ENCODE results near the gene AUH.
"Not testable (repeated sequence)": the region's sequence is repeated elsewhere in the genome, so short reads cannot be mapped to it uniquely, and the experiment has no call there.

AUH gene

GRCh38 chr9:91199739-91200497 is 161.8 kb downstream of the AUH start:
- Histone ChIP-seq H3K27ac (no peak overlapping the region), H3K9ac (no peak overlapping the region), H4K20me1 (no peaks in the 10 kb centered on the region), H3K36me3 (peaks cover 4% of the 10 kb centered on the region; the same call in 1 of the 2 replicates), H3K4me1 (peaks cover 15% of the 10 kb centered on the region), H3K9me3 (peaks cover 36% of the 10 kb centered on the region), H3K4me2 (no peak overlapping the region), H3K4me3 (no peak overlapping the region), H3K27me3 (no peaks in the 10 kb centered on the region)
- no peak for TF ChIP-seq Cebpa-rat (IDR thresholded peaks at IDR 0.05)

GRCh38 chr9:91198881-91199280 is 162.8 kb downstream of the AUH start:
- H3K27me3 ChIP-seq, H3K4me3 ChIP-seq, H3K27ac ChIP-seq, H4K20me1 ChIP-seq, H3K36me3 ChIP-seq, H3K4me2 ChIP-seq, H3K9ac ChIP-seq: not testable (repeated sequence)
- peaks cover 35% of the 10 kb centered on the region for H3K9me3 ChIP-seq
- peaks cover 26% of the 10 kb centered on the region for H3K4me1 ChIP-seq

- no peak overlapping the region for H3K4me2 ChIP-seq
- H3K4me1 ChIP-seq = peaks cover 29% of the 10 kb centered on the region
- peaks cover 30% of the 10 kb centered on the region for H3K9me3 ChIP-seq
- H3K9ac ChIP-seq = no peak overlapping the region
- H3K27me3 ChIP-seq = no peaks in the 10 kb centered on the region
- no peak overlapping the region for H3K4me3 ChIP-seq
- TF ChIP-seq Cebpa-rat (IDR thresholded peaks at IDR 0.05) = no peak
- H3K36me3 ChIP-seq = peaks cover 4% of the 10 kb centered on the region; the same call in 1 of the 2 replicates
- H3K27ac ChIP-seq = no peak overlapping the region
- no peaks in the 10 kb centered on the region for H4K20me1 ChIP-seq
These were observed 163.3 kb downstream of the AUH start for GRCh38 chr9:91198405-91198804.

- TF ChIP-seq Cebpa-rat (IDR thresholded peaks at IDR 0.05) = no peak
- no peaks in the 10 kb centered on the region for H4K20me1 ChIP-seq
- no peaks in the 10 kb centered on the region for H3K27me3 ChIP-seq
- H3K4me1 ChIP-seq = peaks cover 37% of the 10 kb centered on the region
- peaks cover 25% of the 10 kb centered on the region for H3K9me3 ChIP-seq
- peaks cover under 1% of the 10 kb centered on the region; the same call in 1 of the 2 replicates for H3K36me3 ChIP-seq
- no peak overlapping the region for H3K9ac ChIP-seq
- H3K4me3 ChIP-seq = no peak overlapping the region
- H3K27ac ChIP-seq = no peak overlapping the region
- no peak overlapping the region for H3K4me2 ChIP-seq
These were observed 164.2 kb downstream of the AUH start for GRCh38 chr9:91197232-91198181.

- Histone ChIP-seq H3K4me3 (no peak overlapping the region), H3K4me1 (peaks cover 49% of the 10 kb centered on the region), H3K27me3 (no peaks in the 10 kb centered on the region), H3K9me3 (peaks cover 19% of the 10 kb centered on the region), H3K27ac (no peak overlapping the region), H4K20me1 (no peaks in the 10 kb centered on the region), H3K9ac (no peak overlapping the region), H3K36me3 (no peaks in the 10 kb centered on the region), H3K4me2 (no peak overlapping the region)
- TF ChIP-seq Cebpa-rat (IDR thresholded peaks at IDR 0.05) = no peak
These were observed 165.4 kb downstream of the AUH start for GRCh38 chr9:91196103-91196950.

GRCh38 chr9:91195372-91196012 is 166.2 kb downstream of the AUH start:
- H3K9me3 ChIP-seq = peaks cover 14% of the 10 kb centered on the region
- H3K4me3 ChIP-seq = no peak overlapping the region
- H3K36me3 ChIP-seq = no peaks in the 10 kb centered on the region
- peaks cover 57% of the 10 kb centered on the region for H3K4me1 ChIP-seq
- no peaks in the 10 kb centered on the region for H3K27me3 ChIP-seq
- no peak overlapping the region for H3K9ac ChIP-seq
- H3K4me2 ChIP-seq = peak overlapping the region; percentile 96
- H4K20me1 ChIP-seq = no peaks in the 10 kb centered on the region
- 0 out of 2 replicates have a peak overlapping the region, but pooled peaks have one; percentile 5 for H3K27ac ChIP-seq
- TF ChIP-seq Cebpa-rat (IDR thresholded peaks at IDR 0.05) = no peak

GRCh38 chr9:91193658-91194391 is 167.9 kb downstream of the AUH start:
- H3K4me1 ChIP-seq = peaks cover 60% of the 10 kb centered on the region
- peak overlapping the region; percentile 61 for H3K4me3 ChIP-seq
- H3K27me3 ChIP-seq = no peaks in the 10 kb centered on the region
- H3K9ac ChIP-seq = peak overlapping the region; percentile 77
- peak overlapping the region; percentile 86 for H3K27ac ChIP-seq
- no peaks in the 10 kb centered on the region for H4K20me1 ChIP-seq
- H3K9me3 ChIP-seq = peaks cover 4% of the 10 kb centered on the region; the same call in 1 of the 2 replicates
- no peak; the same call in 1 of the 2 replicates for TF ChIP-seq Cebpa-rat (IDR thresholded peaks at IDR 0.05)
- no peaks in the 10 kb centered on the region for H3K36me3 ChIP-seq
- H3K4me2 ChIP-seq = peak overlapping the region; percentile 96

- H3K4me1 ChIP-seq = peaks cover 60% of the 10 kb centered on the region
- H3K36me3 ChIP-seq = no peaks in the 10 kb centered on the region
- H3K4me2 ChIP-seq = peak overlapping the region; percentile 96
- H3K9ac ChIP-seq = peak overlapping the region; percentile 77
- H3K9me3 ChIP-seq = peaks cover 4% of the 10 kb centered on the region; the same call in 1 of the 2 replicates
- H3K27ac ChIP-seq = peak overlapping the region; percentile 86
- TF ChIP-seq Cebpa-rat (IDR thresholded peaks at IDR 0.05) = no peak
- peak overlapping the region; percentile 61 for H3K4me3 ChIP-seq
- no peaks in the 10 kb centered on the region for H3K27me3 ChIP-seq
- H4K20me1 ChIP-seq = no peaks in the 10 kb centered on the region
These were observed 168.5 kb downstream of the AUH start for GRCh38 chr9:91193087-91193657.
